ENCODE data around the gene ISLR.

ISLR gene

DNA sequence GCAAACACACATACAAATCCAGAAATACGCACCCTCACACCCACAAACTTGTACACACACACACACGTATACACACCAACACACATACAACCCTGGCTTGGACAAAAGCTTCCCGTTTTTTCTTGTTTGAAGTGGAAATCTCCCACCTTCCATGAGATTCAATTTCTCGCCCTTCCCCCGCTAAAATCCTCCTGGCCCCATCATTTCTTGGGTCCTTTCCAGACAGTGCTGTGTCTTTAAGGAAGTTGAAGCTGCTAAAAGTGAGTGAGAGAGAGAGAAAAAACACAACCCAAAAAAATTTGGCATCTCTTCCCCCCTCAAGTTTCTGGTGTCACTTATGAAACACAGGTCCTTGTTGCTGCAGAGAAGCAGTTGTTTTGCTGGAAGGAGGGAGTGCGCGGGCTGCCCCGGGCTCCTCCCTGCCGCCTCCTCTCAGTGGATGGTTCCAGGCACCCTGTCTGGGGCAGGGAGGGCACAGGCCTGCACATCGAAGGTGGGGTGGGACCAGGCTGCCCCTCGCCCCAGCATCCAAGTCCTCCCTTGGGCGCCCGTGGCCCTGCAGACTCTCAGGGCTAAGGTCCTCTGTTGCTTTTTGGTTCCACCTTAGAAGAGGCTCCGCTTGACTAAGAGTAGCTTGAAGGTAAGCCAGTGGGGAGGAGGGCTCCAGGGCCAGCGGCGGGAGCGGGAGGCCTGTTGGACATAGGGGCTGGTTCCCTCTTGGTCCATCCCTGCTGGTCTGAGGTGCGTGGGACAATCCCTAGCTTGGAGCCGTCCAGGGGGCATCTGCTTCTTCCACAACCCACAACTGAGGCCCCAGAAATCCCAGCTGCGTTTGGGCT, at the start of gene ISLR:
TSS of gene ISLR (plus strand) at position 331 of the 839 bp plus-strand sequence. CDS start 1,149 bp downstream, outside the sequence.
- DNase-seq = no peak

- DNase-seq = no peak
Observed at GRCh38 chr15:74124196-74124595, 49.3 kb upstream of the ISLR start.

GRCh38 chr15:74124759-74125158, 48.8 kb upstream of the ISLR start:
- no peak for DNase-seq

GRCh38 chr15:74127255-74127953, 46.1 kb upstream of the ISLR start:
- DNase-seq = peak; percentile 61

- DNase-seq = no peak
Observed at GRCh38 chr15:74127954-74128784, 45.3 kb upstream of the ISLR start.

DNA sequence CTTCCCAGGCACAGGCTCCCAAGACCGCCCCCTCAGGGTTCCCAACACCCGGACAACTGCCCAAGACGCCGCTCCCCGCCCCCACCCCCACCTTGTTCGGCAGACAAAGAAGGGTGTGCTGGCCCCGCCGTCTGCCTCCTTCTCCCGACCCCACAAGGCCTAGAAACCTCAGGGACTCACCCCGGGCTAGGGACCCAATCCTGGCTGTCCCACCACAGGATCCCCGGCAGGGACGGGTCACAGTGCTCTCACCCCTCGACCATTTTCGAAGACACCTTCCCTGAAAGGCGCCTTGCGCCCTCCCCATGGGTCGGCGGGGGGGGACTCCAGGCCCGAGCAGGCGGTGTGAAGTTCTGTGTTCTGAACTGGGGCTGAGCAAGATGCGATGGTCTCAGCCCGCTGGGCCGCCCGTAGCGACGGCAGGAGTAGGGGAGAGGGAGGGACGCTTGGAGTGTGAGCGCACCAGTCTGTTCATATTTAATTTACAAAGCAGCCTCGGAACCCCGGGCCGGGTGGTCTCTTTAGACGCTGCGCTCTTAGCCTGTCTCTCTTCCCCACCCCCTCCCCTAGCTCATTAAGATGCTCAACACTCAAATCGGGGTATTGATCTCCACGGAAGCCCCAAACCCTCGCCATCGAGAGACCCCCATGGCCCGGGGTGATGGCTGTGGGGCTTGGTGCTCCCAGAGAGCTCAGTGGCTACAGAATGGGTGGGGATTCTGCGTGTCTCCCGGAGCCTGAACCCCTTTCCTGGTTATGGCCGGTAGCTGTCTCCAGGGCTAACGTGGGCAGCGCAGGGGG, 44.5 kb upstream of the ISLR start:
- DNase-seq = no peak

- DNase-seq = no peak
Observed at GRCh38 chr15:74129586-74130154, 43.8 kb upstream of the ISLR start.

DNA sequence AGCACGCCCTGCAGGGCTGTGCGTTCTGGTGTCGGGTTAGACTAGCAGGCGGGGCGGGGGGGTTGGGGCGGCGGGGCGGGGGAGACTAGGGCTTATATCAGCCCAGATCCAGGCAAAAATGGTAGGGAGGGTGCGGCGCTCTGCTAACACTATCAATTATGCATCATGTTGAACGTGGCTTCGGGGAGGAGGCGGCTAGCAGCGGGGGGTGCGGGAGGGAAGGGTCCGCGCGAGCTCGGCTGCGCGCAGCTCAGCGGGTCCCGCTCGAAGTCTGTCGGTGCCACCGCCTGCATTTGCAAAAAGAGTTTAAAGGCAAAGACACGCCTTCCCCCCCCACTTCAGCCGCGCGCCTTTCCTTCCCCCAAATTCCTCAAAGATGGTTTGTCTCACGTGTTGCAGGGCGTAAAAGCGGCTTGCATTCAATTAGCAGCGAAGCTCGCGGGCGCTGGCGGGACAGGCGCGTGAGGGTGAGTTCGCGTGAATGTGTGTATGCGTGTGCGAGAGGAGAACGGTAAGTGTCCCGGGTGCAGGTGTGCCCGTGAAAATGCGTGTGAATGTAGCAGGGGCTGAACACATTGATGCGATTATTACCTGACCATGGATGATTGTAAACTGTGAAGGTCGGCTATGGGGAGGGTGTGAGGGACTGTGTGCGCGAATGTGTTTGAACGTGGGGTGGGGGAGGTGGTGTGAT, 43.2 kb upstream of the ISLR start, which contains the start of gene ISLR2:
TSS of gene ISLR2 (plus strand) at position 432 of the 694 bp plus-strand sequence. CDS start 2,169 bp downstream, outside the sequence.
- no peak for DNase-seq

DNA sequence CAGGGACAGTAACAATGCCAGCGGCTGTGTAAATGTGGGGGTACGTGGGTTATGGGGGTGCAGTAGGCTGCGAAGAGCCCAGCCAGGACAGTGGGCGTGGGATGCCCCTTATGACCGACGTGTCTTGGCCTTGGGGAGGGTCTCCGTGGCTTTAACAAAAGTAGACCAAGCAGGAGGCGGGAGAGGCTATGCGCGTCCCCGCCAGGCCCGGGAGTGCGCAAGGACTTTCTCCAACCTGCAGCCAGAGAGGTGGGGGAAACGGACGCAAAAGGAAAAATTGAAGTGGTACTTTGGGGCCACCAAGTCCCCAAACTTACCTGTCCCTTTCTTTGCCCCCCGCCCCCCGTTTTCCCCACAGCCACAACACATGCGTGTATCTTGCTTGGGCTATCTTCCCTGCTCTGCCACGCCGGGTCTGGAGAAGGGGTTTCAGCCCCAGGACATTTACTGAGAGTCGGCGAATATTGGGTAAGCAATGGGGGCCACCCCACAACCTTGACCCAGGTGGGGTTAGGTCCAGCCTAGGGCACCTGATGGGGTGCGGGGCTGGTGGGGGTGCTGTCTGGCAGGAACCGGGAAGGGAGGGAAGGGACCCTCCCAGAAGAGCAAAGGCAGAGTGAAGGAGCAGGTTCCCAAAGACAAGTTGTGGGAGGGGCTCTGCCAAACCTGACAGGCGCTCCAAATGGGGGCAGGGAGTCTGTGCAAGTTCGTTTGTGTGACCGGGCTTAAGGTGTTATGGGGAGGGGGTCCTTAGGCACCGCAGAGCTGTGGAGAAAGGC, 42.5 kb upstream of the ISLR start:
- no peak for DNase-seq

DNA sequence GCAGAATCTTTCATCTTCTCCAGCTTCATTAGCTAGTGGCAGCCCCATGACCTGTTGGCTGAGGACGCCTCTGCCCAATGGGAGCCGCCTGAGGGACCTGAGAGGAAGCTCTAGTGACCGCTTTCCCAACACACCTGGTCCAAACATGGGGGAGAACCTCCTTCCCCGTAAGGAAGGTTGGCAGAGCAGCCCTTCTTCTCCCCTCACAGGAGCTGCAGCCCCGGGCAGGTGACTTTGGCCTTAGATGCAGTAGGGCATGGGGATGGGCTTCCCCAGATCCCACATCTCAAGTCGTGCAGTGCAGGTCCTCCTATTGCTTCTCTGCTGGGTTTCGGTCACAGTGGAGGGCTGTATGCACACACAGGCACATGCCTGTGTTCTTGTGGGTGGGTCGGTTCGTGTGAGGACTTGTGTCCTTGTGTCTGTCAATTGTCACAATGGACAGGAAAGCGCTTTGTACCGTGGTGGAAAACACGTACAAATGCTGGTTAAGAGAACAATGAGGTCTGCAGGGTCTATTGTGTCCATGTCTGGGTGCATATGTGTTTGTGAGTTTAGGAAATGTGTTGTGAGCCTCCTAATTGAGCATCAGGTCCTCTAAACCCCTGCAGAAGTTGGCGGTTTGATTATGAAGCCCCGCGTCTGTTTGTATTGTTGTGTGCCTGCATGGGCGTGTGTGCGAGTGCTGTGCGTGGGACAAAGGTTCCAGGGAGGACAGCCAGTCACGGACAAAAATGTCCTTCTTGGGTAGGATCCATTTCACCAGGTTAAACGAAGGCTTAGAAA, 41.7 kb upstream of the ISLR start:
- DNase-seq = no peak

- no peak for DNase-seq
Observed at GRCh38 chr15:74132681-74133651, 40.5 kb upstream of the ISLR start.

DNA sequence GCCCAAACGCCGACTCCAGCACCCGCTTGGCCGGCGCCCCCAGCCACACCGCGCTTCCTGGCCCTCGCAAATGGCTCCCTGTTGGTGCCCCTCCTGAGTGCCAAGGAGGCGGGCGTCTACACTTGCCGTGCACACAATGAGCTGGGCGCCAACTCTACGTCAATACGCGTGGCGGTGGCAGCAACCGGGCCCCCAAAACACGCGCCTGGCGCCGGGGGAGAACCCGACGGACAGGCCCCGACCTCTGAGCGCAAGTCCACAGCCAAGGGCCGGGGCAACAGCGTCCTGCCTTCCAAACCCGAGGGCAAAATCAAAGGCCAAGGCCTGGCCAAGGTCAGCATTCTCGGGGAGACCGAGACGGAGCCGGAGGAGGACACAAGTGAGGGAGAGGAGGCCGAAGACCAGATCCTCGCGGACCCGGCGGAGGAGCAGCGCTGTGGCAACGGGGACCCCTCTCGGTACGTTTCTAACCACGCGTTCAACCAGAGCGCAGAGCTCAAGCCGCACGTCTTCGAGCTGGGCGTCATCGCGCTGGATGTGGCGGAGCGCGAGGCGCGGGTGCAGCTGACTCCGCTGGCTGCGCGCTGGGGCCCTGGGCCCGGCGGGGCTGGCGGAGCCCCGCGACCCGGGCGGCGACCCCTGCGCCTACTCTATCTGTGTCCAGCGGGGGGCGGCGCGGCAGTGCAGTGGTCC, 39.7 kb upstream of the ISLR start:
- DNase-seq = no peak

- no peak for DNase-seq
Observed at GRCh38 chr15:74134387-74135027, 39.0 kb upstream of the ISLR start.

DNA sequence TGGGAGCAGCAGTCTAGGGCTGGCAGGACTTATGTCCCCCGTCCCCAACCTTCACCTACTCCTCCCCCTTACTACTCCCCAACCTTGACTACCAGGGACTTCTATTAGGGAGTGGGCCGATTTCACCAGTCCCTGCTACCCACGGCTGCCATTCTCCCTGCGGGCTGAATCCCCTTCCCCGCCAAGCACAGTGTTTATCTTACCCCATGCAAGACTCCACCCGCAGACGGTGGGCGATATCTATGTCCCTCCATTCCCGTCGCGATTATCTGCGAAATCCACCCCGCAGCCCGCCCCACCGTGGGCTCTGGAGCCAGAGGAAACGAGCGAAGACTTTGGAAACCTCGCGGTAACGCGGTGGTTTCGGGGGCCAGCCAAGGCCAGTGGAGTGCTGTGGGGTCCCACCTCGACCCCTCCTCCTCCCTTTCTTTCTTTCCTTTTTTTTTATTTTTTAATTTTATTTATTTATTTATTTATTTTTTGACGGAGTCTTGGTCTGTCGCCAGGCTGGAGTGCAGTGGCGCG, 38.4 kb upstream of the ISLR start:
- DNase-seq = no peak

- no peak for DNase-seq
Observed at GRCh38 chr15:74136540-74136813, 37.0 kb upstream of the ISLR start.

DNA sequence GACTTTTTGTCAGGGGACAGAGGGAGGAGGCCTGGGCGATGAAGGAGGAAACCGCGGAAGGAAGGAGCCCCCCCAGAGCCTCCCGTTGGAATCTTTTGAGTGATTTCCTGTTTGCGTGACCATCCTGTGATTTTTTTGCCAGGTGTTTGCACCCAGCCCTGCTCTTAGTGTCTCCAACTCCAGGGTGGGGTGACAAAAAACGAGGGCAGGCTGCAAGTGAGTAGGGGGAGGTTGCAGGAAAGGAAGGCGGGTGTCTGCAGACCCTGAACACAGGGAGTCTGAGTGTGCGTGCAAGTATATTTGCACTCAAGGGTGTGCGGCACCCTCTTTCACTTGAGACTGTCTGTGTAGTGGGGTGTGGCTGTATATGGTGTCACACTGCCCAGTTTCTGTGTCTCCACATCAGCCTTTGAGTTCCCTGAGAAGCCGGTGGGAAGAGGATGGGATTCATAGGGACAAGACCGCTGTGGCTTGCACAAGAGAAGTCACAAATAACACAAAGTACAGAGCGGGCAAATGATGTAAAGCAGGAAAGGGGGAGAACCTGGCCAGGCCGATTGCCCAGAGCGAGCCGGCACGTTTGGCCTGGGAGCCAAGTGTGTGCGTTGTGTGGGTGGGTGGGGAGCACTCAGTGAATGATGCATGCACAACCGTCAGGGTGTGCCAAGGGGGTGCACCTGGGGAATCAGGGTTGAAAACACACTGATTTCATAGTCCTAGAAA, 36.5 kb upstream of the ISLR start:
- DNase-seq = no peak

- DNase-seq = no peak
Observed at GRCh38 chr15:74137537-74137894, 36.0 kb upstream of the ISLR start.
